Breast epithelium (tissue), 4 donors: ENCODE data around the gene CDCA8. TPM values are rescaled to one million over a fixed set of nuclear protein-coding genes. Genes with fewer than 3 reads are reported as not detected.

ENCODE experiments used
- DNase-seq, 2 donors: peaks; one replicate each; pipeline ENCODE4 v3.0.0-alpha.2; 2019; ENCODE audit warnings: low spot score in 2 of 2
- H3K27ac ChIP-seq, 2 donors: fragments of 200-600 bp; sonication (generic) in 1 of 2; one replicate each; pipeline ENCODE4 v1.5.1; 2016 to 2019; ENCODE audit warnings: mild to moderate bottlenecking in 1 of 2
- H3K27me3 ChIP-seq, 2 donors: fragments of 200-600 bp; sonication (generic) in 1 of 2; one replicate each; pipeline versions ENCODE4 v1.5.1 to v1.6.0; 2017 to 2019; ENCODE audit warnings: control low read depth in 1 of 2, mild to moderate bottlenecking in 1 of 2
- H3K36me3 ChIP-seq: fragments of 200-600 bp; one replicate; pipeline ENCODE4 v1.5.1; 2019
- H3K4me1 ChIP-seq, 2 donors: fragments of 200-600 bp; sonication (generic); one replicate each; pipeline ENCODE4 v1.5.1; 2016 to 2019; ENCODE audit warnings: control low read depth in 1 of 2
- H3K4me3 ChIP-seq, 3 donors: fragments of 200-600 bp; sonication (generic); 1 replicate in 2 of 3; 2 replicates in 1 of 3; pipeline ENCODE4 v1.5.1; 2016 to 2019; ENCODE audit warnings: mild to moderate bottlenecking in 3 of 3, moderate library complexity in 2 of 3
- H3K9me3 ChIP-seq, 2 donors: fragments of 200-600 bp; sonication (generic) in 1 of 2; one replicate each; pipeline ENCODE4 v1.5.1; 2016 to 2019; ENCODE audit warnings: control low read depth in 1 of 2
- CTCF ChIP-seq, 3 donors: fragments of 450-650 bp; IDR thresholded peaks; one replicate each; pipeline ENCODE4 v1.5.1; 2016 to 2017; ENCODE audit warnings: antibody characterized with exemption in 3 of 3, mild to moderate bottlenecking in 3 of 3, moderate library complexity in 3 of 3
- POLR2A ChIP-seq: fragments of 450-650 bp; IDR thresholded peaks from one replicate; pipeline ENCODE4 v1.6.1; 2016; ENCODE audit warnings: antibody characterized with exemption, mild to moderate bottlenecking, moderate library complexity
- POLR2AphosphoS5 ChIP-seq, 3 donors: sonication (generic); formaldehyde crosslinking; IDR thresholded peaks; one replicate each; pipeline ENCODE4 v1.6.1; 2017; ENCODE audit warnings: antibody characterized with exemption in 3 of 3
- intact Hi-C: fragments of 100-400 bp; cut with DNase I; formaldehyde crosslinking; loops from one replicate; pipeline ENCODE4 v1.15.1; 2023; ENCODE audit warnings: low total_unique reads
- total RNA-seq, 3 donors: library from RNA; depleted of rRNA; stranded (reverse); fragments of >200 nt; gene quantifications; one replicate each; pipeline ENCODE4 v1.1.0, GENCODE V29; 2016

Gene CDCA8
- total RNA-seq, 3 donors from 2014 or later: 0.15 to 1.4 (median 1.3) TPM

GRCh38 chr1:37739222-37739621, 46.9 kb downstream of the CDCA8 start:
- peaks cover 0 to 19% of the 10 kb centered on the region in 2 donors for H3K27me3 ChIP-seq
- no peak overlapping the region for H3K4me3 ChIP-seq
- no peaks in the 10 kb centered on the region for H3K9me3 ChIP-seq
- no peaks in the 10 kb centered on the region for H3K4me1 ChIP-seq
- TF ChIP-seq CTCF (IDR thresholded peaks at IDR 0.05): no peak
- no peak for TF ChIP-seq POLR2A
- no peak for TF ChIP-seq POLR2AphosphoS5 (IDR thresholded peaks at IDR 0.05)
- H3K36me3 ChIP-seq: no peaks in the 10 kb centered on the region
- intact Hi-C loops: no loop called here
- no peak overlapping the region for H3K27ac ChIP-seq
- DNase-seq: no peak

- H3K4me3 ChIP-seq: no peak overlapping the region
- H3K9me3 ChIP-seq: no peaks in the 10 kb centered on the region
- DNase-seq: peak in 1 of 2 donors; percentile 40
- H3K27ac ChIP-seq: no peak overlapping the region
- intact Hi-C loops: no loop called here
- H3K27me3 ChIP-seq: peaks cover 0 to 8% of the 10 kb centered on the region in 2 donors
- H3K4me1 ChIP-seq: no peaks in the 10 kb centered on the region
- no peaks in the 10 kb centered on the region for H3K36me3 ChIP-seq
- TF ChIP-seq POLR2AphosphoS5 (IDR thresholded peaks at IDR 0.05) (no peak), CTCF (IDR thresholded peaks at IDR 0.05) (no peak), POLR2A (no peak)
Measured at GRCh38 chr1:37741130-37741529, 48.8 kb downstream of the CDCA8 start.

- Histone ChIP-seq H3K27me3 (peaks cover 0 to 8% of the 10 kb centered on the region in 2 donors), H3K36me3 (no peaks in the 10 kb centered on the region), H3K9me3 (peaks cover 0 to 5% of the 10 kb centered on the region in 2 donors), H3K4me1 (no peaks in the 10 kb centered on the region), H3K27ac (no peak overlapping the region), H3K4me3 (no peak overlapping the region)
- no peak for DNase-seq
- intact Hi-C loops: no loop called here
- no peak for TF ChIP-seq POLR2AphosphoS5 (IDR thresholded peaks at IDR 0.05)
- TF ChIP-seq POLR2A: no peak
- TF ChIP-seq CTCF (IDR thresholded peaks at IDR 0.05): no peak
Measured at GRCh38 chr1:37741662-37742061, 49.3 kb downstream of the CDCA8 start.

GRCh38 chr1:37746806-37747205, 54.5 kb downstream of the CDCA8 start:
- no peak for DNase-seq
- TF ChIP-seq CTCF (IDR thresholded peaks at IDR 0.05) (no peak), POLR2A (no peak), POLR2AphosphoS5 (IDR thresholded peaks at IDR 0.05) (no peak)
- no peaks in the 10 kb centered on the region for H3K4me1 ChIP-seq
- no peak overlapping the region for H3K27ac ChIP-seq
- intact Hi-C loops: no loop called here
- no peaks in the 10 kb centered on the region for H3K36me3 ChIP-seq
- H3K9me3 ChIP-seq: peaks cover 0 to 9% of the 10 kb centered on the region in 2 donors
- no peak overlapping the region for H3K4me3 ChIP-seq
- peaks cover 0 to 6% of the 10 kb centered on the region in 2 donors for H3K27me3 ChIP-seq

- DNase-seq: no peak
- H3K36me3 ChIP-seq: no peaks in the 10 kb centered on the region
- H3K27ac ChIP-seq: no peak overlapping the region
- no peak overlapping the region for H3K4me3 ChIP-seq
- TF ChIP-seq CTCF (IDR thresholded peaks at IDR 0.05) (no peak), POLR2AphosphoS5 (IDR thresholded peaks at IDR 0.05) (no peak), POLR2A (no peak)
- peaks cover 0 to 9% of the 10 kb centered on the region in 2 donors for H3K9me3 ChIP-seq
- intact Hi-C loops: no loop called here
- no peaks in the 10 kb centered on the region for H3K4me1 ChIP-seq
- peaks cover 0 to 15% of the 10 kb centered on the region in 2 donors for H3K27me3 ChIP-seq
Measured at GRCh38 chr1:37748565-37748964, 56.2 kb downstream of the CDCA8 start.
